ENCODE measurements around the gene UGT3A2. TPM values are rescaled to one million over a fixed set of nuclear protein-coding genes. Genes with fewer than 3 reads are reported as not detected.

The UGT3A2 gene
- polyA plus RNA-seq, 1 of the 3 experiments (the other 2 are of a cell fraction): 0.05 TPM

GRCh38 chr5:36099748-36100147, 33.1 kb upstream of the UGT3A2 start:
- no peaks in the 10 kb centered on the region for H3K4me1 ChIP-seq (ENCODE audit: control insufficient read depth in 1 of 2, insufficient read depth in 2 of 2, low read depth in 1 of 2, low read length in 1 of 2)
- no peaks in the 10 kb centered on the region for H3K79me2 ChIP-seq (ENCODE audit: insufficient read depth)
- H4K20me1 ChIP-seq (ENCODE audit: insufficient read depth): no peaks in the 10 kb centered on the region
- WGBS (ENCODE audit: low lambda C conversion rate): 87% methylated on average over 3 of the region's 3 CpGs
- no peak for DNase-seq
- H3F3A ChIP-seq (replicated peaks; ENCODE audit: insufficient read depth): no peaks in the 10 kb centered on the region
- H3K27me3 ChIP-seq (ENCODE audit: insufficient read depth): no peaks in the 10 kb centered on the region
- no peak overlapping the region for H3K27ac ChIP-seq (ENCODE audit: low read depth in 2 of 2, low read length in 1 of 2)
- H3K36me3 ChIP-seq (replicated peaks in 1 of 2; ENCODE audit: control insufficient read depth in 1 of 2, insufficient read depth in 2 of 2, low read length in 1 of 2): peaks cover 14 to 19% of the 10 kb centered on the region in 2 experiments
- H3K4me2 ChIP-seq: no peak overlapping the region
- no peak overlapping the region for H2AFZ ChIP-seq (ENCODE audit: low read depth)
- no peak overlapping the region for H3K9ac ChIP-seq
- CTCF ChIA-PET: no interaction called here
- no peaks in the 10 kb centered on the region for H3K9me3 ChIP-seq
- POLR2A ChIA-PET: no interaction called here
- TF ChIP-seq EP300 (IDR thresholded peaks at IDR 0.05; ENCODE audit: borderline replicate concordance in 1 of 2, low read depth in 1 of 2, low read length in 1 of 2) (no peak), FOSL2 (IDR thresholded peaks at IDR 0.05; ENCODE audit: borderline replicate concordance, low read depth) (no peak), TEAD4 (IDR thresholded peaks at IDR 0.05; ENCODE audit: borderline replicate concordance, insufficient read depth) (no peak), EZH2phosphoT487 (IDR thresholded peaks at IDR 0.05; ENCODE audit: borderline replicate concordance, low read depth) (no peak), SMC3 (IDR thresholded peaks at IDR 0.05; ENCODE audit: low read depth, low read length) (no peak), CHD2 (IDR thresholded peaks at IDR 0.05; ENCODE audit: low read length, partially characterized antibody) (no peak), USF1 (IDR thresholded peaks at IDR 0.05; ENCODE audit: borderline replicate concordance, low read depth) (no peak), ELF1 (IDR thresholded peaks at IDR 0.05) (no peak), IRF3 (IDR thresholded peaks at IDR 0.05; ENCODE audit: low read depth, low read length) (no peak)
- no peak overlapping the region for H3K4me3 ChIP-seq (ENCODE audit: low read depth in 2 of 2, low read length in 1 of 2)
- no peaks in the 10 kb centered on the region for H3K9me2 ChIP-seq

GRCh38 chr5:36096486-36096885, 29.8 kb upstream of the UGT3A2 start:
- Histone ChIP-seq H2AFZ (ENCODE audit: low read depth) (no peak overlapping the region), H3K9me3 (no peaks in the 10 kb centered on the region), H3K4me2 (no peak overlapping the region), H3K27ac (ENCODE audit: low read depth in 2 of 2, low read length in 1 of 2) (no peak overlapping the region), H3K4me3 (ENCODE audit: low read depth in 2 of 2, low read length in 1 of 2) (no peak overlapping the region), H3K9me2 (no peaks in the 10 kb centered on the region), H4K20me1 (ENCODE audit: insufficient read depth) (no peaks in the 10 kb centered on the region), H3K36me3 (replicated peaks in 1 of 2; ENCODE audit: control insufficient read depth in 1 of 2, insufficient read depth in 2 of 2, low read length in 1 of 2) (peaks cover 2 to 4% of the 10 kb centered on the region in 2 experiments), H3F3A (replicated peaks; ENCODE audit: insufficient read depth) (no peaks in the 10 kb centered on the region), H3K79me2 (ENCODE audit: insufficient read depth) (no peaks in the 10 kb centered on the region), H3K9ac (no peak overlapping the region), H3K27me3 (ENCODE audit: insufficient read depth) (no peaks in the 10 kb centered on the region), H3K4me1 (ENCODE audit: control insufficient read depth in 1 of 2, insufficient read depth in 2 of 2, low read depth in 1 of 2, low read length in 1 of 2) (no peaks in the 10 kb centered on the region)
- TF ChIP-seq SIN3A (IDR thresholded peaks at IDR 0.05; ENCODE audit: borderline replicate concordance, low read depth, low read length) (no peak), TAF1 (IDR thresholded peaks at IDR 0.05; ENCODE audit: borderline replicate concordance, low read depth, low read length) (no peak)
- no peak for DNase-seq
- CTCF ChIA-PET: no interaction called here
- POLR2A ChIA-PET: no interaction called here
